Astrocyte (in vitro differentiated cells and primary cell): Measurements from ENCODE around the gene DNLZ. TPM values are rescaled to one million over a fixed set of nuclear protein-coding genes. Genes with fewer than 3 reads are reported as not detected.

Experiments used
- DNase-seq: peaks from one replicate; pipeline ENCODE4 v3.0.0-alpha.2; 2010; ENCODE audit warnings: low read depth
- FAIRE-seq: peaks from 2 replicates; lab custom pipeline; 2011; peaks lifted over from hg19 to GRCh38; lab: Jason Lieb, UNC
- H2AFZ ChIP-seq: 2 replicates; pipeline ENCODE4 v1.6.0; 2012; ENCODE audit warnings: low read depth, low read length, inconsistent platforms
- H3K27ac ChIP-seq: 2 replicates; pipeline ENCODE4 v1.5.1; 2011; ENCODE audit warnings: low read depth, low read length, inconsistent platforms
- H3K27me3 ChIP-seq: 2 replicates; pipeline ENCODE4 v1.6.0; 2011; ENCODE audit warnings: low read length, inconsistent platforms; ENCODE audit not compliant: insufficient read depth
- H3K36me3 ChIP-seq: 2 replicates; pipeline ENCODE4 v1.5.1; 2011; ENCODE audit warnings: low read length, inconsistent platforms; ENCODE audit not compliant: insufficient read depth
- H3K4me1 ChIP-seq: 2 replicates; pipeline ENCODE4 v1.5.1; 2011; ENCODE audit warnings: low read length, inconsistent platforms; ENCODE audit not compliant: insufficient read depth
- H3K4me2 ChIP-seq: 2 replicates; pipeline ENCODE4 v1.6.0; 2012; ENCODE audit warnings: low read length, inconsistent platforms
- H3K4me3 ChIP-seq: 2 replicates; pipeline ENCODE4 v1.5.1; 2011; ENCODE audit warnings: low read depth, mild to moderate bottlenecking, low read length, inconsistent platforms; ENCODE audit not compliant: insufficient read depth
- H3K79me2 ChIP-seq: 2 replicates; pipeline ENCODE4 v1.6.0; 2012; ENCODE audit warnings: mild to moderate bottlenecking, low read length, inconsistent platforms; ENCODE audit not compliant: insufficient read depth
- H3K9ac ChIP-seq: 2 replicates; pipeline ENCODE4 v1.6.0; 2012; ENCODE audit warnings: mild to moderate bottlenecking, low read length, inconsistent platforms
- H3K9me3 ChIP-seq: 2 replicates; pipeline ENCODE4 v1.5.1; 2012; ENCODE audit warnings: low read depth, mild to moderate bottlenecking, low read length, inconsistent platforms; ENCODE audit not compliant: insufficient read depth
- H4K20me1 ChIP-seq: 2 replicates; pipeline ENCODE4 v1.6.0; 2012; ENCODE audit warnings: low read length, inconsistent platforms; ENCODE audit not compliant: insufficient read depth
- H3K27ac Mint-ChIP-seq: one replicate; pipeline ENCODE4 v1.8.0; 2021; ENCODE audit warnings: mild to moderate bottlenecking, mixed read lengths; ENCODE audit not compliant: unreplicated experiment
- H3K27me3 Mint-ChIP-seq: one replicate; pipeline ENCODE4 v1.8.0; 2021; ENCODE audit warnings: low read depth, mixed read lengths; ENCODE audit not compliant: unreplicated experiment
- H3K36me3 Mint-ChIP-seq: one replicate; pipeline ENCODE4 v1.8.0; 2021; ENCODE audit warnings: low read depth, mixed read lengths; ENCODE audit not compliant: unreplicated experiment
- H3K4me1 Mint-ChIP-seq: one replicate; pipeline ENCODE4 v1.8.0; 2021; ENCODE audit warnings: low read depth, mixed read lengths; ENCODE audit not compliant: unreplicated experiment
- H3K4me3 Mint-ChIP-seq: one replicate; pipeline ENCODE4 v1.8.0; 2021; ENCODE audit warnings: mild to moderate bottlenecking, moderate library complexity, mixed read lengths; ENCODE audit not compliant: unreplicated experiment
- H3K9me3 Mint-ChIP-seq: one replicate; pipeline ENCODE4 v1.8.0; 2021; ENCODE audit warnings: mild to moderate bottlenecking, mixed read lengths; ENCODE audit not compliant: unreplicated experiment
- CTCF ChIP-seq: IDR thresholded peaks from 2 replicates; pipeline ENCODE4 v1.5.1; 2011; ENCODE audit warnings: low read depth, mild to moderate bottlenecking, inconsistent platforms, low read length, moderate library complexity; ENCODE audit not compliant: insufficient read depth
- EZH2 ChIP-seq: IDR thresholded peaks from 2 replicates; pipeline ENCODE4 v1.6.1; 2012; ENCODE audit warnings: mild to moderate bottlenecking, low read length, inconsistent platforms; ENCODE audit not compliant: insufficient read depth
- total RNA-seq: library from RNA; stranded (reverse); gene quantifications from 2 replicates; pipeline ENCODE4 v1.2.1, GENCODE V29; 2021

Gene DNLZ
- total RNA-seq, 1 donor from 2014 or later: 17.4 TPM

GRCh38 chr9:136318776-136319241, 44.7 kb downstream of the DNLZ start:
- Histone ChIP-seq H3K4me1 (no peaks in the 10 kb centered on the region), H3K79me2 (no peaks in the 10 kb centered on the region), H3K27ac (no peak overlapping the region), H2AFZ (no peak overlapping the region), H3K9ac (no peak overlapping the region), H3K4me2 (no peak overlapping the region), H3K27me3 (no peaks in the 10 kb centered on the region), H4K20me1 (no peaks in the 10 kb centered on the region), H3K9me3 (peaks cover 17% of the 10 kb centered on the region), H3K4me3 (no peak overlapping the region), H3K36me3 (no peaks in the 10 kb centered on the region)
- DNase-seq (no peak), FAIRE-seq (no peak)
- Mint-ChIP-seq H3K9me3 (peaks cover 28% of the 10 kb centered on the region), H3K36me3 (peaks cover 7% of the 10 kb centered on the region), H3K4me1 (no peaks in the 10 kb centered on the region), H3K27me3 (peaks cover 8% of the 10 kb centered on the region), H3K27ac (no peak overlapping the region), H3K4me3 (no peak overlapping the region)
- TF ChIP-seq CTCF (no peak), EZH2 (no peak)

GRCh38 chr9:136318111-136318775, 45.3 kb downstream of the DNLZ start:
- TF ChIP-seq CTCF (no peak), EZH2 (no peak)
- Histone ChIP-seq H2AFZ (no peak overlapping the region), H4K20me1 (no peaks in the 10 kb centered on the region), H3K4me3 (no peak overlapping the region), H3K9me3 (peaks cover 17% of the 10 kb centered on the region), H3K27ac (no peak overlapping the region), H3K36me3 (no peaks in the 10 kb centered on the region), H3K27me3 (no peaks in the 10 kb centered on the region), H3K79me2 (no peaks in the 10 kb centered on the region), H3K4me2 (no peak overlapping the region), H3K4me1 (no peaks in the 10 kb centered on the region), H3K9ac (no peak overlapping the region)
- DNase-seq: no peak
- Mint-ChIP-seq H3K27ac (no peak overlapping the region), H3K9me3 (peaks cover 28% of the 10 kb centered on the region), H3K4me1 (no peaks in the 10 kb centered on the region), H3K36me3 (peaks cover 7% of the 10 kb centered on the region), H3K4me3 (no peak overlapping the region), H3K27me3 (peaks cover 3% of the 10 kb centered on the region)
- FAIRE-seq: no peak

GRCh38 chr9:136317695-136318094, 45.8 kb downstream of the DNLZ start:
- H3K4me2 ChIP-seq: no peak overlapping the region
- H4K20me1 ChIP-seq: no peaks in the 10 kb centered on the region
- H3K4me3 ChIP-seq: no peak overlapping the region
- Mint-ChIP-seq H3K4me3 (no peak overlapping the region), H3K36me3 (peaks cover 7% of the 10 kb centered on the region), H3K4me1 (no peaks in the 10 kb centered on the region), H3K9me3 (peaks cover 28% of the 10 kb centered on the region), H3K27ac (no peak overlapping the region), H3K27me3 (peaks cover 3% of the 10 kb centered on the region)
- FAIRE-seq (no peak), DNase-seq (no peak)
- H3K36me3 ChIP-seq: no peaks in the 10 kb centered on the region
- H2AFZ ChIP-seq: no peak overlapping the region
- H3K4me1 ChIP-seq: no peaks in the 10 kb centered on the region
- H3K9ac ChIP-seq: no peak overlapping the region
- H3K79me2 ChIP-seq: no peaks in the 10 kb centered on the region
- no peaks in the 10 kb centered on the region for H3K27me3 ChIP-seq
- peaks cover 17% of the 10 kb centered on the region for H3K9me3 ChIP-seq
- H3K27ac ChIP-seq: no peak overlapping the region
- TF ChIP-seq EZH2: no peak
- TF ChIP-seq CTCF: no peak
